ENCODE measurements around the gene BARX2.
"Not testable (repeated sequence)": the region's sequence is repeated elsewhere in the genome, so short reads cannot be mapped to it uniquely, and the experiment has no call there.

DNA sequence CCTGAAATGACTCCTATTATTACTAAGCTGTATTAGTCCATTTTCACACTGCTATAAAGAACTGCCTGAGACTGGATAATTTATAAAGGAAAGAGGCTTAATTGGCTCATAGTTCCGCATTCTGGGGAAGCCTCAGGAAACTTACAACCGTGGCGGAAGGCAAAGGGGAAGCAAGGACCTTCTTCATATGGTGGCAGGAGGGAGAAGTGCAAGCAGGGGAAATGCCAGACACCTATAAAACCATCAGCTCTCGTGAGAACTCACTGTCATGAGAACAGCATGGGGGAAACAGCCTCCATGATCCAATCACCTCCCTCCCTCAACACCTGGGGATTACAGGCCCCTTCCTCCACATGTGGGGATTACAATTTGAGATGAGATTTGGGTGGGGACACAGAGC, 47.9 kb upstream of the BARX2 start:
- TF ChIP-seq, protein P1, sequence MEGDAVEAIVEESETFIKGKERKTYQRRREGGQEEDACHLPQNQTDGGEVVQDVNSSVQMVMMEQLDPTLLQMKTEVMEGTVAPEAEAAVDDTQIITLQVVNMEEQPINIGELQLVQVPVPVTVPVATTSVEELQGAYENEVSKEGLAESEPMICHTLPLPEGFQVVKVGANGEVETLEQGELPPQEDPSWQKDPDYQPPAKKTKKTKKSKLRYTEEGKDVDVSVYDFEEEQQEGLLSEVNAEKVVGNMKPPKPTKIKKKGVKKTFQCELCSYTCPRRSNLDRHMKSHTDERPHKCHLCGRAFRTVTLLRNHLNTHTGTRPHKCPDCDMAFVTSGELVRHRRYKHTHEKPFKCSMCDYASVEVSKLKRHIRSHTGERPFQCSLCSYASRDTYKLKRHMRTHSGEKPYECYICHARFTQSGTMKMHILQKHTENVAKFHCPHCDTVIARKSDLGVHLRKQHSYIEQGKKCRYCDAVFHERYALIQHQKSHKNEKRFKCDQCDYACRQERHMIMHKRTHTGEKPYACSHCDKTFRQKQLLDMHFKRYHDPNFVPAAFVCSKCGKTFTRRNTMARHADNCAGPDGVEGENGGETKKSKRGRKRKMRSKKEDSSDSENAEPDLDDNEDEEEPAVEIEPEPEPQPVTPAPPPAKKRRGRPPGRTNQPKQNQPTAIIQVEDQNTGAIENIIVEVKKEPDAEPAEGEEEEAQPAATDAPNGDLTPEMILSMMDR (IDR thresholded peaks at IDR 0.05): not testable (repeated sequence)
- TF ChIP-seq POLR2A (IDR thresholded peaks at IDR 0.05): not testable (repeated sequence)

Measured in stomach (tissue), 4 donors.